Gastroesophageal sphincter (tissue), 3 donors: ENCODE measurements around the gene HDAC4.

Source experiments
- EP300 ChIP-seq: sonication (generic); formaldehyde crosslinking; IDR thresholded peaks from one replicate; pipeline ENCODE4 v1.6.1; 2017; ENCODE audit warnings: antibody characterized with exemption, mild to moderate bottlenecking
- POLR2AphosphoS5 ChIP-seq: sonication (generic); formaldehyde crosslinking; IDR thresholded peaks from one replicate; pipeline ENCODE4 v1.6.1; 2017; ENCODE audit warnings: antibody characterized with exemption
- TF ChIP-seq, protein P1 (sequence below), 4 experiments: fragments of 200-600 bp in 2 of 4; fragments of 450-650 bp in 2 of 4; sonication (generic) in 1 of 4; IDR thresholded peaks; one replicate each; pipeline ENCODE4 v1.5.1; 2017 to 2019; ENCODE audit warnings: antibody characterized with exemption in 4 of 4, mild to moderate bottlenecking in 2 of 4, moderate library complexity in 2 of 4

DNA sequence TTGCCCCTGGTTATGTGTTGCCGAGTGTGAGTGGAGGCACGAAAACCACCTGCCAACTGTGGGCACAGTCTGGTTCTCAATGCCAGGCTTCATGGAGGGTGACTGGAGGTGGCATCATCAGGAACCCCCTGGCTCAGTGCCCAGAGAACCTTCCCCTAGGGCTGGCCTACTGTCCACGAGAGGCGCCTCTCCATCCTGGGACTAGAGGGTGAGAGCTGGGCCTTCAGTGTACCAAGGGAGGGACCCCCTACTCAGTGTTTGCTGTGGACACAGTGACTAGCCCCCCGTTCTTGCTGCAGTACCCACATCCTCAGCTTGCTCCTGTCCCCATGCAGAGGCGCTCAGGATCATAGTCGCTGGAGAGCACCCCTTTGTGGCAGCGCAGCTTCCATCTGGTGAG lies 202.6 kb downstream of the HDAC4 start:
- TF ChIP-seq, protein P1, sequence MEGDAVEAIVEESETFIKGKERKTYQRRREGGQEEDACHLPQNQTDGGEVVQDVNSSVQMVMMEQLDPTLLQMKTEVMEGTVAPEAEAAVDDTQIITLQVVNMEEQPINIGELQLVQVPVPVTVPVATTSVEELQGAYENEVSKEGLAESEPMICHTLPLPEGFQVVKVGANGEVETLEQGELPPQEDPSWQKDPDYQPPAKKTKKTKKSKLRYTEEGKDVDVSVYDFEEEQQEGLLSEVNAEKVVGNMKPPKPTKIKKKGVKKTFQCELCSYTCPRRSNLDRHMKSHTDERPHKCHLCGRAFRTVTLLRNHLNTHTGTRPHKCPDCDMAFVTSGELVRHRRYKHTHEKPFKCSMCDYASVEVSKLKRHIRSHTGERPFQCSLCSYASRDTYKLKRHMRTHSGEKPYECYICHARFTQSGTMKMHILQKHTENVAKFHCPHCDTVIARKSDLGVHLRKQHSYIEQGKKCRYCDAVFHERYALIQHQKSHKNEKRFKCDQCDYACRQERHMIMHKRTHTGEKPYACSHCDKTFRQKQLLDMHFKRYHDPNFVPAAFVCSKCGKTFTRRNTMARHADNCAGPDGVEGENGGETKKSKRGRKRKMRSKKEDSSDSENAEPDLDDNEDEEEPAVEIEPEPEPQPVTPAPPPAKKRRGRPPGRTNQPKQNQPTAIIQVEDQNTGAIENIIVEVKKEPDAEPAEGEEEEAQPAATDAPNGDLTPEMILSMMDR (IDR thresholded peaks at IDR 0.05): no peak
- TF ChIP-seq POLR2AphosphoS5 (no peak), EP300 (no peak)
